Measurements from ENCODE around the gene CACNA1D.

CACNA1D gene

DNA sequence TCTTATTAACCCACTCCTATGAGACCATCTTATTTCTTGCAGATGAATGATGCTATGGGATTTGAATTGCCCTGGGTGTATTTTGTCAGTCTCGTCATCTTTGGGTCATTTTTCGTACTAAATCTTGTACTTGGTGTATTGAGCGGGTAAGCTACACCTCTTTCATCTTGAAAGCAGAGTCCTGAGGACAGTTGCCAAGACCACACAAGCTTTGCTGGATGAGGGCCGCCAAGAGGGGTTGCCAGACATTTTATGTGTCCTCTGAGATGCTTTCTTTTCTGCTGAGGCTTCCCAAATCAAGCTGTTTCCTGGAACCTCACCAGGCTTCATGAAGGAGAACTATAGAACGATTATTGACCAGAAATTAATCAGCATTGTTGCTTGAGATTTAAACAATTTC is 178.6 kb downstream of the CACNA1D start:
- DNase-seq (ENCODE audit: insufficient read length, low spot score) = no peak
- FAIRE-seq = no peak
- TF ChIP-seq, protein P1, sequence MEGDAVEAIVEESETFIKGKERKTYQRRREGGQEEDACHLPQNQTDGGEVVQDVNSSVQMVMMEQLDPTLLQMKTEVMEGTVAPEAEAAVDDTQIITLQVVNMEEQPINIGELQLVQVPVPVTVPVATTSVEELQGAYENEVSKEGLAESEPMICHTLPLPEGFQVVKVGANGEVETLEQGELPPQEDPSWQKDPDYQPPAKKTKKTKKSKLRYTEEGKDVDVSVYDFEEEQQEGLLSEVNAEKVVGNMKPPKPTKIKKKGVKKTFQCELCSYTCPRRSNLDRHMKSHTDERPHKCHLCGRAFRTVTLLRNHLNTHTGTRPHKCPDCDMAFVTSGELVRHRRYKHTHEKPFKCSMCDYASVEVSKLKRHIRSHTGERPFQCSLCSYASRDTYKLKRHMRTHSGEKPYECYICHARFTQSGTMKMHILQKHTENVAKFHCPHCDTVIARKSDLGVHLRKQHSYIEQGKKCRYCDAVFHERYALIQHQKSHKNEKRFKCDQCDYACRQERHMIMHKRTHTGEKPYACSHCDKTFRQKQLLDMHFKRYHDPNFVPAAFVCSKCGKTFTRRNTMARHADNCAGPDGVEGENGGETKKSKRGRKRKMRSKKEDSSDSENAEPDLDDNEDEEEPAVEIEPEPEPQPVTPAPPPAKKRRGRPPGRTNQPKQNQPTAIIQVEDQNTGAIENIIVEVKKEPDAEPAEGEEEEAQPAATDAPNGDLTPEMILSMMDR (IDR thresholded peaks at IDR 0.05; ENCODE audit: insufficient read depth, missing control alignments) = no peak

DNA sequence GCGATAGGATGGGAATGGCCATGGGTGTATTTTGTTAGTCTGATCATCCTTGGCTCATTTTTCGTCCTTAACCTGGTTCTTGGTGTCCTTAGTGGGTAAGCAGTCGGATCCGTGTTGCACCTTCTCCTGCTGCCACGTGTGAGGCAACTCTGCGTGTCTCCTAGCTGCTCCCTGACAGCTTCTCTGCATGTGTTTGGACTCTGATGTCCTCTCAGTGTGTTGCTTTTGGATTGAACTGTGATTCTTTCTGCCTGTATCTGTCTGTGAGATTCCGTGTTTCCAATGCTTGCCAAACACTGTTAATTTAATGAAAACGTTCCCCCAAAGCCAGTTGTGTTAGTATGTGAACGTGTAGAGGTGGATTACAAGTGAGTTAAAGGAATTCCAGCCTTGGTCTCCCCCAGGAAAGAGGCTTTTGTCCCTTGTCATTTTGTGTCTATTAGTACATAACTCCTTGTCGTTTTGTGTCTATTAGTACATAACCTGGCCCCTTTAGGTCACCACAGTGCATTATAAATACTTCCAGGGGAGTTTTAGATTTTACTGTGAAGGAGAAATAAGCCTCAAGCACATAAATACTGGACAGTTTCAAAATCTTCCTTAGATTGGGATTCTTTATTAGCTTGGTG is 179.4 kb downstream of the CACNA1D start:
- DNase-seq (ENCODE audit: insufficient read length, low spot score) = no peak
- no peak for FAIRE-seq
- TF ChIP-seq, protein P1 (IDR thresholded peaks at IDR 0.05; ENCODE audit: insufficient read depth, missing control alignments) = no peak

DNA sequence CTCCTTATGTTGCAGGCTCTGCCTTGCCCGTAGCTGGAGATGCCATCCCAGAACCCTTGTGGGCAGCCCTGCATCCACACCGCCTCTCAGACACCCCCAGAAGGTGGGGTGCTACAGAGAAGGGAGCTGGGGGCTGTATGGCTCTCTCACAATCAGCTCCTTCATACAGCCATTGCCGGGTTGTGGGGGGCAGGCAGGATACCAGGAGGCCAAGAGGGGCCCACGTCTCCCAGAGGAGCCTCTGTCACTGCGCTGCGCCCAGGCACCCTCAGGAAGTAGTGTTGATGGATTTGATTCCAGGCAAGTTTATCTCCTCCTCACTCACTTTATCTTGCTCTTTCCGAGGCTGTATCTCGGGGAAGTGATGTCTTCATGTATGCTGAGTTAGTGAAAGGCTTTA is 180.2 kb downstream of the CACNA1D start:
- TF ChIP-seq, protein P1 (IDR thresholded peaks at IDR 0.05; ENCODE audit: insufficient read depth, missing control alignments) = no peak
- DNase-seq (ENCODE audit: insufficient read length, low spot score) = no peak
- no peak for FAIRE-seq

DNA sequence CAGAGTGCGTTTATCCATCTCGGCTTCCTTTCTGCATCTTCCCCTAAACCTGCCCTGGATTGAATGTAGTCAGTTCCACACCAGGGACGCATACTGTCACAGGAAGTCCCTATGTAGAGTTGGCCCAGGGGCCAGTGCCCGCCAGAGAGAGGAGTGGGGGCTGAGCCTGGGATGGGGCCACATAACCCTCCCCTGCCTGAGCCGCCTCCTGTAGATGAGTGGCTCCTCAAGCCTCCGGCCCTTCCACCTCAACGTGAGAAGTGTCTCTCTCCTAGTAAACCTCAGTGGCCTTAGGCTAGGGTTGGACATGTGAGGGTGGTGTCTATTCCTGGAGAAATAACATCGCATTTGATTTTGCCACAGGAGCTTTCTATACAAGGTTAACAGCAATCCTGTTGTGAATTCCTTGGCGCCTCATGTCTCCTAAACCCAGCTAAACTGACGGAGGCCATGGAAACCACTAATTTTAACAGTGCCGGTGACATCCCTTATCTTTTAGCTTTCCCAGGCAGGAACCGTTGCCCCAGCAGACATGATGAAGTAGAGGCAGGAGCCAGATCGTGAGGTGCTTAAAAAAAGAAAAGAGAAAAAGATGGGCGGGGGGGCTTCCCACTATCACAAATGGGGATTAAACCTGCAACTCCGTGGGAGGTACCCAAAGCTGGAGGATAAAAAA is 180.7 kb downstream of the CACNA1D start:
- FAIRE-seq = no peak

DNA sequence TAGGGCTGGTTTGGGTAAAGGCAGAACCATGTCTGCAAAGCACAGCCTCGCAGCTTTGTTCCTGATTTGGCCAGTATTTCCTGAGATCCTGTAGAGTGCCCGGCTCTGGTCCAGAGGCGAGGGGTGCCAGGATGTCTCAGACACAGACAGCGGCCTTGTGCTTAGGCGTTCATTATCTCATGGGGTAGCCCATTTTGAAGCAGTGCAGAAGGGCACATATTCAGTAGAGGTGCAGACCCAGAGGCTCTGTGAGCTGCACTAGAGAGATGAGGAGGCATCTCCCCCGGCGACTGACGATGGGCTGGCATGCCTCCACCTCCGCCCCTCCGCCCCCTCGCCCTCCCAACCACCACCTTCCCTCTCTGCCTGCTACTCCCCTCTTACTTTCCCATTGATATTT is 181.5 kb downstream of the CACNA1D start:
- TF ChIP-seq, protein P1 (IDR thresholded peaks at IDR 0.05; ENCODE audit: insufficient read depth, missing control alignments) = no peak
- DNase-seq (ENCODE audit: insufficient read length, low spot score) (no peak), FAIRE-seq (no peak)

More for the DNA sequence above, 180.7 kb downstream of the CACNA1D start:
- no peak for DNase-seq (ENCODE audit: insufficient read length, low spot score)
- TF ChIP-seq, protein P1 (IDR thresholded peaks at IDR 0.05; ENCODE audit: insufficient read depth, missing control alignments) = no peak

DNA sequence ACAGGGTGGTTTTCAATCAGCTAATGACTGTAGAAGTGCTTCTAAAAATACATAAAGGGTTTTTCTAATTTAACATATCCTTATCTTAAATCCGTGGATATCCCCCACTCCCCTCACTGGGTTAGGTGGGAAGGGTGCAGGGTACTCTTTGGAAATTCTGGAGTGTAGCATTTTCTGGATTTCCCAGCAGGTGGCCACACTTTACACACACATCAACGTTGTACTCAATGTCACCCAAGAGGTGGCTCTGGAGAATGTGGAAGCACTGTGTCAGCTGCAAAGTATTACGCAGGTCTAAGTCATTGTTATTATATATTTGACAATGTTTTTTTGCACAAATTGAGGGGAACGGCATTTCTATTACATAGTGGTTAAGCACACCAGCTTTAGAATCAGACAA is 183.0 kb downstream of the CACNA1D start:
- TF ChIP-seq, protein P1 (IDR thresholded peaks at IDR 0.05; ENCODE audit: insufficient read depth, missing control alignments) = peak; percentile 10
- FAIRE-seq (no peak), DNase-seq (ENCODE audit: insufficient read length, low spot score) (no peak)

DNA sequence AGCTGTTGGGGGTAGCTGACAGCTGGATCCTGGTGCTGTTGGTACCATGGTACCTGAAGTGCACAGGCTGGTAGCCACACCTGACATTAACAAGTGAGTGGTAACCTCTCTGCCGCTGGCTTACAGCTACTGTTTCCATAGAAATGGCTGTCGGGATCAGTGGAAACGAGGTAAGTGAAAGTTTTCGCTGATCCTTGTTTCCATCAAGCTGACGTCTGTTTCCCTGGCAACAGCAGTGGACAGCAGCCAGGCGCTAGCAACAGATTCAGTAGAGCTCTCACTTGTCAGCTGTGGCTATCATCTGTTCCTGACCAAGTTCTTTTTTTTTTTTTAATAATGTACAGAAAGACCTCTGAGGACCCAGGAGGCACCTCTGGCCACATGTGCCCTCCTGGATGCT is 185.6 kb downstream of the CACNA1D start:
- DNase-seq (ENCODE audit: insufficient read length, low spot score) (no peak), FAIRE-seq (no peak)
- TF ChIP-seq, protein P1 (IDR thresholded peaks at IDR 0.05; ENCODE audit: insufficient read depth, missing control alignments) = no peak

All from D721Med (cell line).